ENCODE data around the gene CRACR2B. TPM values are rescaled to one million over a fixed set of nuclear protein-coding genes. Genes with fewer than 3 reads are reported as not detected.

The CRACR2B gene
- total RNA-seq, 1 experiment from 2014 or later: 11.8 TPM

GRCh38 chr11:868394-868793, 40.7 kb downstream of the CRACR2B start (continued):
- no peak for TF ChIP-seq YY1 (IDR thresholded peaks at IDR 0.05; ENCODE audit: extremely low read depth, insufficient replicate concordance, low read depth, low read length)
- no peak for TF ChIP-seq EGR1 (IDR thresholded peaks at IDR 0.05; ENCODE audit: low read depth)
- TF ChIP-seq EZH2 (IDR thresholded peaks at IDR 0.05): no peak
- no peak for TF ChIP-seq REST (IDR thresholded peaks at IDR 0.05; ENCODE audit: low read depth)
- no peak for TF ChIP-seq CTCF (IDR thresholded peaks at IDR 0.05 in 2 of 3, conservative IDR thresholded peaks at IDR 0.05 in 1 of 3; ENCODE audit: borderline replicate concordance in 1 of 3, insufficient read depth in 1 of 3, low read depth in 2 of 3, low read length in 2 of 3)

- no peak for ATAC-seq
- H3K4me3 ChIP-seq (replicated peaks in 1 of 2; ENCODE audit: low read depth in 1 of 2, low read length in 2 of 2): no peak overlapping the region
- no peaks in the 10 kb centered on the region for H3K9me3 ChIP-seq (ENCODE audit: control insufficient read depth in 1 of 2, insufficient read depth in 1 of 2, low read depth in 1 of 2, low read length in 2 of 2)
- CTCF ChIA-PET: no interaction called here
- H3K4me1 ChIP-seq (ENCODE audit: control insufficient read depth in 1 of 2, insufficient read depth in 2 of 2, low read length in 2 of 2): peaks cover 0 to 35% of the 10 kb centered on the region in 2 experiments; a peak in 2 of 4 replicates
- intact Hi-C loops (cut with micrococcal nuclease): no loop called here
- H3K79me2 ChIP-seq (ENCODE audit: insufficient read depth, low read length): no peaks in the 10 kb centered on the region
- no peak overlapping the region for H2AFZ ChIP-seq (ENCODE audit: low read depth, low read length, poor library complexity, severe bottlenecking)
- no peaks in the 10 kb centered on the region for H4K20me1 ChIP-seq (ENCODE audit: insufficient read depth)
- POLR2A ChIA-PET: no interaction called here
- no peaks in the 10 kb centered on the region for H3K9me2 ChIP-seq (ENCODE audit: insufficient read depth)
- DNase-seq (ENCODE audit: low read depth, low spot score): no peak
- RAD21 ChIA-PET (ENCODE audit: low non-redundant PET in 1 of 2, low total read pairs in 2 of 2, uncharacterized antibody in 2 of 2, unreplicated experiment in 2 of 2): no interaction called here
- no peaks in the 10 kb centered on the region for H3K27me3 ChIP-seq (ENCODE audit: insufficient read depth, low read length)
- no peak overlapping the region for H3K9ac ChIP-seq (ENCODE audit: low read length)
- H3K4me2 ChIP-seq (ENCODE audit: low read length): no peak overlapping the region
- no peaks in the 10 kb centered on the region for H3K36me3 ChIP-seq (ENCODE audit: control insufficient read depth in 1 of 2, insufficient read depth in 2 of 2, low read length in 2 of 2)
- BruUV-seq (replicated peaks): no TSS peak
- no peak overlapping the region for H3K27ac ChIP-seq (ENCODE audit: low read depth, low read length)
- no peak for TF ChIP-seq ELF1 (IDR thresholded peaks at IDR 0.05; ENCODE audit: borderline replicate concordance, low read depth)
- no peak for TF ChIP-seq JUND (IDR thresholded peaks at IDR 0.05)
- no peak for TF ChIP-seq SP1 (IDR thresholded peaks at IDR 0.05; ENCODE audit: low read depth)
- TF ChIP-seq CBX3 (IDR thresholded peaks at IDR 0.05; ENCODE audit: low read depth): no peak
- TF ChIP-seq ZNF274 (IDR thresholded peaks at IDR 0.05; ENCODE audit: low read depth, low read length): no peak
- no peak for TF ChIP-seq FOSL1 (IDR thresholded peaks at IDR 0.05; ENCODE audit: low read depth)
- TF ChIP-seq EZH2 (IDR thresholded peaks at IDR 0.05): no peak
- no peak for TF ChIP-seq EGR1 (IDR thresholded peaks at IDR 0.05; ENCODE audit: low read depth)
- TF ChIP-seq ATF3 (IDR thresholded peaks at IDR 0.05): no peak
- no peak for TF ChIP-seq REST (IDR thresholded peaks at IDR 0.05; ENCODE audit: low read depth)
- TF ChIP-seq POLR2AphosphoS5 (IDR thresholded peaks at IDR 0.05; ENCODE audit: low read depth, low read length): no peak
- no peak for TF ChIP-seq POLR2A (IDR thresholded peaks at IDR 0.05; ENCODE audit: borderline replicate concordance, extremely low read depth, insufficient read depth, insufficient read length)
Measured at GRCh38 chr11:868802-869201, 41.1 kb downstream of the CRACR2B start.

Measured in HCT116 (cell line).